Measurements from ENCODE around the gene CHPF.

DNA sequence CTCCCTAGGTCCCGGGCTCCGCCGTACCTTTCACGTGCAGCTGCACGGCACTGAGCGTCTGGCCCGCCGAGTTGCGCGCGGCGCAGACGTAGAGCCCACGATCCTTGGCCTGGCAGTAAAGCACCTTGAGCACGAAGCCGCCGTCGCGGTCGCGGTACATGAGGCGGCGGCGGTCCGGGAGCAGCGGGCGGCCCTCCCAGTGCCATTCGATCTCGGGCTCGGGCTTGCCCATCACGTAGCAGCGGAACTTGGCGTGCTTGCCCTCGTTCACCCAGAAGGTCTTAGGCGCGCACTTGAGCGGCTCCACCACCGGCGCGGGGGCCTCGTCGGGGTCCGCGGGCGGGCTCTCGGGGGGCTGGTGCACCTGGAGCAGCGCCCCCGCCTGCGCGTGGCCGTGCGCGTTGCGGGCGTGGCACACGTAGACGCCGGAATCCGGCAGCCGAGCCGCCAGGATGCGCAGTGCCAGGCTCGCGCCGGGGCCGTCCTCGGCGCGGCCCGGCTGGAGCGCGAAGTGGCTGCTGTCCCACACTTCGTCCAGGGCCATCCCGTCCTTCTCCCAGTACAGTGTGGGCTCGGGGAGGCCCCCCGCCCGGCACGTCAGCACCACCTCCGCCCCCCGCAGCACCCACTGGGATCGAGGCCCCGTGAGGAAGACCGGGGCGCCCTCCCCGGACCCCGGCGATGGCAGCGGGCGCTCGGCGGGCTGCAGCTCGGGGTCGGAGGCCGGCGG, 26.8 kb upstream of the CHPF start:
- TF ChIP-seq, protein P1, sequence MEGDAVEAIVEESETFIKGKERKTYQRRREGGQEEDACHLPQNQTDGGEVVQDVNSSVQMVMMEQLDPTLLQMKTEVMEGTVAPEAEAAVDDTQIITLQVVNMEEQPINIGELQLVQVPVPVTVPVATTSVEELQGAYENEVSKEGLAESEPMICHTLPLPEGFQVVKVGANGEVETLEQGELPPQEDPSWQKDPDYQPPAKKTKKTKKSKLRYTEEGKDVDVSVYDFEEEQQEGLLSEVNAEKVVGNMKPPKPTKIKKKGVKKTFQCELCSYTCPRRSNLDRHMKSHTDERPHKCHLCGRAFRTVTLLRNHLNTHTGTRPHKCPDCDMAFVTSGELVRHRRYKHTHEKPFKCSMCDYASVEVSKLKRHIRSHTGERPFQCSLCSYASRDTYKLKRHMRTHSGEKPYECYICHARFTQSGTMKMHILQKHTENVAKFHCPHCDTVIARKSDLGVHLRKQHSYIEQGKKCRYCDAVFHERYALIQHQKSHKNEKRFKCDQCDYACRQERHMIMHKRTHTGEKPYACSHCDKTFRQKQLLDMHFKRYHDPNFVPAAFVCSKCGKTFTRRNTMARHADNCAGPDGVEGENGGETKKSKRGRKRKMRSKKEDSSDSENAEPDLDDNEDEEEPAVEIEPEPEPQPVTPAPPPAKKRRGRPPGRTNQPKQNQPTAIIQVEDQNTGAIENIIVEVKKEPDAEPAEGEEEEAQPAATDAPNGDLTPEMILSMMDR (IDR thresholded peaks at IDR 0.05; ENCODE audit: insufficient read depth, low read depth, low read length), result no peak
- no peak for TF ChIP-seq EZH2 (IDR thresholded peaks at IDR 0.05; ENCODE audit: insufficient read depth, low read length)

Data from astrocyte (in vitro differentiated cells and primary cell).